Thyroid gland (tissue), 4 donors: ENCODE data around the gene RAD52.

Experiments
- POLR2A ChIP-seq, 2 donors: fragments of 450-650 bp; IDR thresholded peaks; one replicate each; pipeline ENCODE4 v1.6.1; 2017; ENCODE audit warnings: antibody characterized with exemption in 2 of 2, mild to moderate bottlenecking in 2 of 2, moderate library complexity in 1 of 2
- TF ChIP-seq, protein P1 (sequence below), 6 experiments: fragments of 200-600 bp in 3 of 6; fragments of 450-650 bp in 3 of 6; sonication (generic) in 3 of 6; IDR thresholded peaks; one replicate each; pipeline ENCODE4 v1.5.1; 2016 to 2019; ENCODE audit warnings: antibody characterized with exemption in 6 of 6, mild to moderate bottlenecking in 2 of 6, inconsistent platforms in 1 of 6, moderate library complexity in 1 of 6

- TF ChIP-seq, protein P1, sequence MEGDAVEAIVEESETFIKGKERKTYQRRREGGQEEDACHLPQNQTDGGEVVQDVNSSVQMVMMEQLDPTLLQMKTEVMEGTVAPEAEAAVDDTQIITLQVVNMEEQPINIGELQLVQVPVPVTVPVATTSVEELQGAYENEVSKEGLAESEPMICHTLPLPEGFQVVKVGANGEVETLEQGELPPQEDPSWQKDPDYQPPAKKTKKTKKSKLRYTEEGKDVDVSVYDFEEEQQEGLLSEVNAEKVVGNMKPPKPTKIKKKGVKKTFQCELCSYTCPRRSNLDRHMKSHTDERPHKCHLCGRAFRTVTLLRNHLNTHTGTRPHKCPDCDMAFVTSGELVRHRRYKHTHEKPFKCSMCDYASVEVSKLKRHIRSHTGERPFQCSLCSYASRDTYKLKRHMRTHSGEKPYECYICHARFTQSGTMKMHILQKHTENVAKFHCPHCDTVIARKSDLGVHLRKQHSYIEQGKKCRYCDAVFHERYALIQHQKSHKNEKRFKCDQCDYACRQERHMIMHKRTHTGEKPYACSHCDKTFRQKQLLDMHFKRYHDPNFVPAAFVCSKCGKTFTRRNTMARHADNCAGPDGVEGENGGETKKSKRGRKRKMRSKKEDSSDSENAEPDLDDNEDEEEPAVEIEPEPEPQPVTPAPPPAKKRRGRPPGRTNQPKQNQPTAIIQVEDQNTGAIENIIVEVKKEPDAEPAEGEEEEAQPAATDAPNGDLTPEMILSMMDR (IDR thresholded peaks at IDR 0.05) = no peak
- no peak for TF ChIP-seq POLR2A (IDR thresholded peaks at IDR 0.05)
These were observed 2.9 kb downstream of the RAD52 start for GRCh38 chr12:946631-947030.
